A673 (cell line): Measurements from ENCODE around the gene GPNMB. TPM values are rescaled to one million over a fixed set of nuclear protein-coding genes. Genes with fewer than 3 reads are reported as not detected.

ENCODE experiments used
- BruUV-seq: library from RNA; stranded (reverse); fragments of 400-500 nt; replicated peaks from 2 replicates; lab custom pipeline; 2021; lab: Mats Ljungman, UMichigan
- CTCF ChIA-PET: fragments of 300-600 bp; sonication (Branson Sonifier 250); formaldehyde crosslinking; loops from one replicate; lab custom pipeline; 2022; ENCODE audit warnings: antibody characterized with exemption; lab: Charles Lee
- POLR2A ChIA-PET: fragments of 300-600 bp; sonication (Branson Sonifier 250); formaldehyde crosslinking; loops from one replicate; lab custom pipeline; 2022; ENCODE audit warnings: antibody characterized with exemption; ENCODE audit not compliant: low non-redundant PET; lab: Charles Lee
- DNase-seq: peaks from one replicate; pipeline ENCODE4 v3.0.0-alpha.2; 2015; ENCODE audit warnings: low spot score
- H3K27ac ChIP-seq: fragments of 200-600 bp; sonication (generic); 2 replicates; pipeline ENCODE4 v1.5.1; 2016; ENCODE audit warnings: mixed run types, low read depth, mild to moderate bottlenecking, mixed read lengths, antibody characterized with exemption, low read length; ENCODE audit not compliant: poor library complexity, severe bottlenecking
- H3K27me3 ChIP-seq: fragments of 200-600 bp; sonication (generic); replicated peaks from 2 replicates; pipeline ENCODE4 v1.6.1; 2017; ENCODE audit warnings: mixed run types, low read depth, mild to moderate bottlenecking, mixed read lengths, antibody characterized with exemption, low read length; ENCODE audit not compliant: insufficient read depth, poor library complexity
- H3K36me3 ChIP-seq: fragments of 200-600 bp; sonication (generic); 2 replicates; pipeline ENCODE4 v1.6.1; 2016; ENCODE audit warnings: mixed run types, mild to moderate bottlenecking, mixed read lengths, antibody characterized with exemption, low read length; ENCODE audit not compliant: insufficient read depth, poor library complexity, severe bottlenecking
- H3K4me1 ChIP-seq: fragments of 200-600 bp; sonication (generic); 2 replicates; pipeline ENCODE4 v1.6.1; 2017; ENCODE audit warnings: mixed run types, mild to moderate bottlenecking, mixed read lengths, antibody characterized with exemption, low read length; ENCODE audit not compliant: insufficient read depth, poor library complexity, severe bottlenecking
- H3K4me3 ChIP-seq: fragments of 200-600 bp; sonication (generic); 2 replicates; pipeline ENCODE4 v1.5.1; 2016; ENCODE audit warnings: low read depth, mixed run types, mild to moderate bottlenecking, mixed read lengths, low read length; ENCODE audit not compliant: poor library complexity, severe bottlenecking
- H3K9me3 ChIP-seq: fragments of 200-600 bp; sonication (generic); 2 replicates; pipeline ENCODE4 v1.6.1; 2016; ENCODE audit warnings: mixed run types, low read depth, mild to moderate bottlenecking, mixed read lengths, antibody characterized with exemption, low read length; ENCODE audit not compliant: poor library complexity, severe bottlenecking
- EZH2 ChIP-seq: fragments of 200-600 bp; sonication (generic); IDR thresholded peaks from 2 replicates; pipeline ENCODE4 v1.6.1; 2017; ENCODE audit warnings: borderline replicate concordance, low read depth, mild to moderate bottlenecking, mixed read lengths, antibody characterized with exemption, low read length; ENCODE audit not compliant: poor library complexity, severe bottlenecking
- intact Hi-C: fragments of 100-400 bp; cut with micrococcal nuclease; formaldehyde crosslinking; loops from one replicate; pipeline ENCODE4 v1.10.0; 2022; ENCODE audit not compliant: unreplicated experiment
- total RNA-seq: library from RNA; stranded (reverse); gene quantifications from 2 replicates; pipeline ENCODE4 v1.2.3, GENCODE V29; 2021
- TF ChIP-seq, protein P1 (sequence below): fragments of 300-800, 200-600 bp; sonication (generic); conservative IDR thresholded peaks from 2 replicates; pipeline ENCODE4 v1.5.1; 2017; ENCODE audit warnings: low read depth, mild to moderate bottlenecking, antibody characterized with exemption, low read length, moderate library complexity, mixed read lengths

Gene GPNMB
- total RNA-seq, 1 experiment from 2014 or later: 2.1 TPM

- H3K9me3 ChIP-seq: no peaks in the 10 kb centered on the region
- intact Hi-C loops: no loop called here
- no peaks in the 10 kb centered on the region for H3K27me3 ChIP-seq
- no peaks in the 10 kb centered on the region for H3K4me1 ChIP-seq
- TF ChIP-seq, protein P1, sequence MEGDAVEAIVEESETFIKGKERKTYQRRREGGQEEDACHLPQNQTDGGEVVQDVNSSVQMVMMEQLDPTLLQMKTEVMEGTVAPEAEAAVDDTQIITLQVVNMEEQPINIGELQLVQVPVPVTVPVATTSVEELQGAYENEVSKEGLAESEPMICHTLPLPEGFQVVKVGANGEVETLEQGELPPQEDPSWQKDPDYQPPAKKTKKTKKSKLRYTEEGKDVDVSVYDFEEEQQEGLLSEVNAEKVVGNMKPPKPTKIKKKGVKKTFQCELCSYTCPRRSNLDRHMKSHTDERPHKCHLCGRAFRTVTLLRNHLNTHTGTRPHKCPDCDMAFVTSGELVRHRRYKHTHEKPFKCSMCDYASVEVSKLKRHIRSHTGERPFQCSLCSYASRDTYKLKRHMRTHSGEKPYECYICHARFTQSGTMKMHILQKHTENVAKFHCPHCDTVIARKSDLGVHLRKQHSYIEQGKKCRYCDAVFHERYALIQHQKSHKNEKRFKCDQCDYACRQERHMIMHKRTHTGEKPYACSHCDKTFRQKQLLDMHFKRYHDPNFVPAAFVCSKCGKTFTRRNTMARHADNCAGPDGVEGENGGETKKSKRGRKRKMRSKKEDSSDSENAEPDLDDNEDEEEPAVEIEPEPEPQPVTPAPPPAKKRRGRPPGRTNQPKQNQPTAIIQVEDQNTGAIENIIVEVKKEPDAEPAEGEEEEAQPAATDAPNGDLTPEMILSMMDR: no peak
- TF ChIP-seq EZH2: no peak
- POLR2A ChIA-PET: no interaction called here
- no peak for DNase-seq
- H3K36me3 ChIP-seq: no peaks in the 10 kb centered on the region
- BruUV-seq: no TSS peak
- no peak overlapping the region for H3K4me3 ChIP-seq
- CTCF ChIA-PET: no interaction called here
- no peak overlapping the region for H3K27ac ChIP-seq
Observed at GRCh38 chr7:23287612-23288011, 41.0 kb downstream of the GPNMB start.

DNA sequence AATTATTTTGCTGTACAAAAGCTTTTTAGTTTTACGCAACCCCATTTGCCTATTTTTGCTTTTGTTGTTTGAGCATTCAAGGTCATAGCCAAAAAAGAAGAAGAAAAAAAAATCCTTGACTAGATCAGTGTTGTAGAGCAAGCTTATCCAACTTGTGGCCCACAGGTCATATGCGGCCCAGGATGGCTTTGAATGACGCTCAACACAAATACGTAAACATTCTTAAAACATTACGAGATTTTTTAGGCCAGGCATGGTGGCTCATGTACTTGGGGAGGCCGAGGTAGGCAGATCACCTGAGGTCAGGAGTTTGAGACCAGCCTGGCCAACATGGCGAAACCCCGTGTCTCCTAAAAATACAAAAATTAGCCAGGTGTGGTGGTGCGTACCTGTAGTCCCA lies 44.4 kb downstream of the GPNMB start:
- Histone ChIP-seq H3K4me3 (no peak overlapping the region), H3K9me3 (no peaks in the 10 kb centered on the region), H3K27ac (no peak overlapping the region), H3K4me1 (no peaks in the 10 kb centered on the region), H3K27me3 (no peaks in the 10 kb centered on the region), H3K36me3 (no peaks in the 10 kb centered on the region)
- intact Hi-C loops: no loop called here
- BruUV-seq: no TSS peak
- no peak for DNase-seq
- POLR2A ChIA-PET: no interaction called here
- CTCF ChIA-PET: no interaction called here
- no peak for TF ChIP-seq EZH2
- TF ChIP-seq, protein P1: no peak

DNA sequence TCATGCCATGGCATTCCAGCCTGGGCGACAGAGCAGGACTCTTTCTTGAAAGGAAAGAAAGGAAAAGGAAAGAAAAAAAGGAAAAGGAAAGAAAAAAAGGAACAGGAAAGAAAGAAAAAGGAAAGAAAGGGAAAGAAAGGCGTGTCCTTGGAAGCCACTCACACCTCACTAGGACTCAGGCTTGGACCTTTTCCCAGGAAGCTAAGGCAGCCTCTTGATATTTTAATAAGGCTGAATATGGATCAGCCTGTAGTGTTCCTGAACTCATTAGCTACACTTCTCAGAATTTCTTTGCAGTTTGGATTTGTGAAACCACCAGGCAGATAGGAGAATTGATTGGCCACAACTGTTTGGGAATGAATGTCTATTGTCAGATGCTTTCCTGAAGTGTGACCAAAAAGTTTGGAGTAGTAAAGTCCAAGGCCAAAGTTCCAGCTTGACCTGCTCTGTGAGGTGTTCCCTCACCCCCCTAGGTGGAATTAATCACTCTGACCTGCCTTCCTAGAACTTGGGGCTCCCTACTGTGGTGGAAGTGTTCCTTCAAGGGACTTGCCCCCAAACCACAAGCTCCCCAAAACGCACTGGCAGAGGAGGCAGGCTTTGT lies 45.5 kb downstream of the GPNMB start:
- no peaks in the 10 kb centered on the region for H3K27me3 ChIP-seq
- no peak for TF ChIP-seq EZH2
- TF ChIP-seq, protein P1: no peak
- no peaks in the 10 kb centered on the region for H3K36me3 ChIP-seq
- H3K27ac ChIP-seq: no peak overlapping the region
- no TSS peak for BruUV-seq
- DNase-seq: no peak
- ChIA-PET POLR2A (interaction anchor here (0.6 to 0.7 kb wide), 2 partner anchors 24 to 1446 kb away, joined by 4 to 5 read pairs; no protein-coding TSS in a partner anchor), CTCF (no interaction called here)
- no peaks in the 10 kb centered on the region for H3K4me1 ChIP-seq
- intact Hi-C loops: no loop called here
- H3K4me3 ChIP-seq: no peak overlapping the region
- no peaks in the 10 kb centered on the region for H3K9me3 ChIP-seq
